GM12801 (cell line): Measurements from ENCODE around the gene KCNAB1.

Experiments
- TF ChIP-seq, protein P1 (sequence below): IDR thresholded peaks from one replicate; pipeline ENCODE4 v1.5.1; 2011; ENCODE audit warnings: control low read depth; ENCODE audit not compliant: insufficient read length; ENCODE audit errors: extremely low read depth

The KCNAB1 gene

DNA sequence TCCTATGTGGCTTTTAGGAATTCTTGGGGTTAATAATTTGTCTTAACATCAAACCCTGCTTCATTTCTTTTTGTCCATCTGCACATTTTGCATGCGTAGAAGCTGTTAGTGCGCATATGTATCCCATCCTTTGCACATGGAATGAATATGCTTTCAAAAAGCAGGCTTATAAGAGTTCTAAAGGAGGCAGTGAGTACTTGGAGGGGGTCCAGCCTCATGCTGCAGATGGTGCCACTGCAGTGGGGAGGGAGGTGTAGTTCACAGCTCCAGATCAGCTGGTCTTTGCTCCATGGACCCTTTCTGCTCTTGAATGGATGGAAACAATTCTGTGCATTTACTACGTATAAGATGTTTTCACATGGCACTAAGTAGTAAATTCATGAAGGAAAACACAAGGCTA, 455.3 kb downstream of the KCNAB1 start:
- TF ChIP-seq, protein P1, sequence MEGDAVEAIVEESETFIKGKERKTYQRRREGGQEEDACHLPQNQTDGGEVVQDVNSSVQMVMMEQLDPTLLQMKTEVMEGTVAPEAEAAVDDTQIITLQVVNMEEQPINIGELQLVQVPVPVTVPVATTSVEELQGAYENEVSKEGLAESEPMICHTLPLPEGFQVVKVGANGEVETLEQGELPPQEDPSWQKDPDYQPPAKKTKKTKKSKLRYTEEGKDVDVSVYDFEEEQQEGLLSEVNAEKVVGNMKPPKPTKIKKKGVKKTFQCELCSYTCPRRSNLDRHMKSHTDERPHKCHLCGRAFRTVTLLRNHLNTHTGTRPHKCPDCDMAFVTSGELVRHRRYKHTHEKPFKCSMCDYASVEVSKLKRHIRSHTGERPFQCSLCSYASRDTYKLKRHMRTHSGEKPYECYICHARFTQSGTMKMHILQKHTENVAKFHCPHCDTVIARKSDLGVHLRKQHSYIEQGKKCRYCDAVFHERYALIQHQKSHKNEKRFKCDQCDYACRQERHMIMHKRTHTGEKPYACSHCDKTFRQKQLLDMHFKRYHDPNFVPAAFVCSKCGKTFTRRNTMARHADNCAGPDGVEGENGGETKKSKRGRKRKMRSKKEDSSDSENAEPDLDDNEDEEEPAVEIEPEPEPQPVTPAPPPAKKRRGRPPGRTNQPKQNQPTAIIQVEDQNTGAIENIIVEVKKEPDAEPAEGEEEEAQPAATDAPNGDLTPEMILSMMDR, result no peak

DNA sequence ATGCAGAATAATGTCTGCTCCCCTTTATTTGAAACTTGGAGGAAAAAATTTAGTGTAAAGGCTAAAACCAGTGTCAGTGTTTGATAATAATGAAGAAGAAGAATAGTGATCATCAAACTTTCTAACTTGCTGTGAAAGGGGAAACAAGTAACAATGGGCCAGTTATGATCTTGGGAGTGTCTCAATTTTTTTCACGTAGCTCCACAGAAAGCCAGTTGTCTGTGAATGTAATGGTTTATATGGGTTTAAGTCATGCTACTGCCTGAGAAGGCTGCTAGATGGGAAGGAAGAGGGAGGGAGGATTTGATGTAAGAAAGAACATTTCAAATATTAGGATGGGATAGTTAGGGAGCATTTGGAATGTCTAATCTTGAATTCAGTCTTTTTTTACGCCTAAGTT, 455.7 kb downstream of the KCNAB1 start:
- TF ChIP-seq, protein P1, result no peak

DNA sequence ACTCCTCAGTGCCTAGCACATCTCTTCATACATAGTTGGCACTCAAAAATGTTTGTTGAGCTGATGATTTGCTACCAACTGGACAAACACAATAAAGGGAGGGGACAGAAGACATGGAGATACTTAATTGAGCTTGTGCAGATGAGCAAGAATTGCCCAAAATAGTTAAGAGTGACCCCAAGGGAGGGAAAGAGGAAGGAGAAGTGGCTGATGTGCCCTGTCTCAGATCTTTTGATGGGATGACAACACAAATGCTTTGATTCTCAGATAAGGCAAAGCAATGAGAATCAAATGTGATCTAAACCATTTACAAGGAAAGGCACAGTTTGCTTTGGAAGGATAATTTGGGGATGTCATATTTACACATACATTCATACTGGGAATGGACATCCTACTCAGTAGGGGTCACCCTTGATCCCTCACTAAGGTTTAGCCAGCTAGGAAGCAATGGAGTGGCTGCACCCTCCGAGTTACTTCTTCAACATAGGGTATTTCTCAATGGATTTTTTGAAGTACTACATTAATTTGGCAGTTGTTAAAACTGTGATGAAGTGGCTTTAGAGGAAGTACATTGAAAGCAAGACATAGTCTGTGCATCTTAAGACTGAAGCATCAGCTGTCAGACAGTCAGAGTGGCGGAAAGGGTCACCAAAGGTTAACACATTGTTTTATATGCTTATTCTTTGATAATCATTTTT, 456.4 kb downstream of the KCNAB1 start:
- TF ChIP-seq, protein P1, result no peak

DNA sequence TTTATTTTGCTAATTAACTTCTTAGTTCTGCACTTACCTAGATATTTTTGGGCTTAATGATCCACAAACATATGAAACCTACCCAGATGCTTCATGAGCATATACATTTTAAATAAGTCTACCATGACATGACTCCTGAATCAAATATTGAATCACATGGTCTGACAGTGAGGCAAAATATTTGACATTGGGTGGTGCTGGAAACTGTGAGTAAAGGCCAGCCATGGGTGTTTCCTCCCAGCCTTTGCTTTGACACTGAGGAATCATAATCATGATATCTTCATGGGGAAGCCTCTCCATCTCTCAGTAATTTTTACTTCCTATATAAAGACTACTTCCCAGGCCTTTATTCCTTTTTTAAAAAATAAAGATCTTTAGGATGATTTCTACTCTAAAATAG, 457.4 kb downstream of the KCNAB1 start:
- TF ChIP-seq, protein P1, result no peak

DNA sequence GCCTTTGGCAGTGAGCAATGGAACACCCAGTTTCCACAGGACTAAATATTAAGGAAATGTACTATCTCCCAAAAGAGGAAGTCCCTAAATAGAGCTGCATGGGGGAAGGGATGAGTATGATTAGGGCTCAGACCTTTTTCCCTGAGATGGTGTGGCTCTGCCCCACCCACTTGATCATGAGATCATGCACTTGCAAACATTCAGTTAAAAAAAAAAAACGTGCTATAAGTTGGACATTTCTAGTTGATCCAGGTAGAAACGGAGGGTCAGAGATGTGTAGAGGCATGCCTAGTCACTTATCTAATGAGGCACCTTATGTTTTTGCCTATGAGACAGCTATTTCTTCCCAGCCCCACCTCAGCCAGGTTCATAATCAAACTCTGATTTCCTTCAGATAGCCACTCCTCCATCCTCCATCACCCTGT, 459.1 kb downstream of the KCNAB1 start:
- TF ChIP-seq, protein P1, result no peak

DNA sequence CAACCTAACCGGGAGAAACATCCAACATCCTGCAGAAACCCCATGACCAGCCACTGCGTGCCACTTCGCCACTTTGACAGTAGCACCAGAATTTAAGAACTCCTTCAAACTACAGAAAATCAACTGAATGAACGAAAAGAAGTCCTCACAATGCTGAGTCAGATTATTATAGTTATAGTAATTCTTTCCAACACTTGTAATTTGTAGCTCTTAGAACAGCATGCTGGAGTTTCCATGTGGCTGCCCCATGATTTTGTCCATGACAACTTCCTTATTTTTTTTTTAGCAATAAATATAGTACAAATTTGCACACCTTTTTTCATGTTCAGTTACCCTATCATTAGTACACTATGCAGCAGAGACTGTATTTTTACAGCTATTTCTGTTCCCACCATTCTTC, 460.7 kb downstream of the KCNAB1 start:
- TF ChIP-seq, protein P1, result no peak

DNA sequence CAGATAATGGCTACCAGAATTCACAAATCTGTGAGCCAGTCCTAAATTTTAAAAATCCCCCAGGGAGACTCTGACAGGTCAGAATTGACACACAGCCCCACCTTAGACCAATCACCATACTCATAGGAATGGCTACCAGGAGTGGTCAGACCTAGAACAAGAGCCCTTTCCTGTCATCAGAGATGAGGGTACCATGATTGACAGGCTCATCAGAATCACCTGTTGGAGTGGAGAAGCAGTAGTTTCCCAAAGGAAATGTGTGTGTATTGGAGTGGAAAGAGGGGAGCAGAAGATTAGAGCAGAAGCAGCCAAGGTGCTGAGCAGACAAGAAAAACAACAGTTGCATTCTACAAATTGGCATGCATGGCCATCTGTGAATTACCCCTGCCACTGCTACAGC, 461.6 kb downstream of the KCNAB1 start:
- TF ChIP-seq, protein P1, result no peak
